NCI-H146 (cell line): ENCODE measurements around the gene METTL17.

Source experiments
- DNase-seq: peaks from one replicate; lab custom pipeline; 2025; lab: John Stamatoyannopoulos, UW

METTL17 gene

GRCh38 chr14:21043387-21043973 is 53.7 kb downstream of the METTL17 start:
- DNase-seq, result no peak

GRCh38 chr14:21043974-21044618 is 54.3 kb downstream of the METTL17 start:
- no peak for DNase-seq
